ENCODE data around the gene CCDC188. TPM values are rescaled to one million over a fixed set of nuclear protein-coding genes. Genes with fewer than 3 reads are reported as not detected.

The CCDC188 gene
- not detected for total RNA-seq

GRCh38 chr22:20150381-20151275 is at the start of gene CCDC188:
TSS of gene CCDC188 (minus strand) at chr22:20151055. CDS start at chr22:20150986, 69 bp downstream.
- Histone ChIP-seq H3K4me3 (ENCODE audit: low read length) (no peak within 1 kb of the TSS), H3K9me3 (ENCODE audit: low read depth, low read length) (no peaks in the 10 kb centered on the region), H3K27me3 (ENCODE audit: insufficient read depth, low read length) (no peaks in the 10 kb centered on the region), H3K4me1 (ENCODE audit: insufficient read depth, low read length) (peaks cover 3% of the 10 kb centered on the region)

GRCh38 chr22:20199906-20200305 is 49.1 kb upstream of the CCDC188 start:
- H3K4me3 ChIP-seq (ENCODE audit: low read length): no peak overlapping the region
- no peaks in the 10 kb centered on the region for H3K4me1 ChIP-seq (ENCODE audit: insufficient read depth, low read length)
- H3K27me3 ChIP-seq (ENCODE audit: insufficient read depth, low read length): no peaks in the 10 kb centered on the region
- H3K9me3 ChIP-seq (ENCODE audit: low read depth, low read length): no peaks in the 10 kb centered on the region

GRCh38 chr22:20199413-20199842 is 48.6 kb upstream of the CCDC188 start:
- Histone ChIP-seq H3K27me3 (ENCODE audit: insufficient read depth, low read length) (no peaks in the 10 kb centered on the region), H3K4me1 (ENCODE audit: insufficient read depth, low read length) (no peaks in the 10 kb centered on the region), H3K4me3 (ENCODE audit: low read length) (no peak overlapping the region), H3K9me3 (ENCODE audit: low read depth, low read length) (no peaks in the 10 kb centered on the region)

GRCh38 chr22:20198557-20199319 is 47.9 kb upstream of the CCDC188 start:
- no peaks in the 10 kb centered on the region for H3K9me3 ChIP-seq (ENCODE audit: low read depth, low read length)
- no peaks in the 10 kb centered on the region for H3K27me3 ChIP-seq (ENCODE audit: insufficient read depth, low read length)
- no peak overlapping the region for H3K4me3 ChIP-seq (ENCODE audit: low read length)
- no peaks in the 10 kb centered on the region for H3K4me1 ChIP-seq (ENCODE audit: insufficient read depth, low read length)

DNA sequence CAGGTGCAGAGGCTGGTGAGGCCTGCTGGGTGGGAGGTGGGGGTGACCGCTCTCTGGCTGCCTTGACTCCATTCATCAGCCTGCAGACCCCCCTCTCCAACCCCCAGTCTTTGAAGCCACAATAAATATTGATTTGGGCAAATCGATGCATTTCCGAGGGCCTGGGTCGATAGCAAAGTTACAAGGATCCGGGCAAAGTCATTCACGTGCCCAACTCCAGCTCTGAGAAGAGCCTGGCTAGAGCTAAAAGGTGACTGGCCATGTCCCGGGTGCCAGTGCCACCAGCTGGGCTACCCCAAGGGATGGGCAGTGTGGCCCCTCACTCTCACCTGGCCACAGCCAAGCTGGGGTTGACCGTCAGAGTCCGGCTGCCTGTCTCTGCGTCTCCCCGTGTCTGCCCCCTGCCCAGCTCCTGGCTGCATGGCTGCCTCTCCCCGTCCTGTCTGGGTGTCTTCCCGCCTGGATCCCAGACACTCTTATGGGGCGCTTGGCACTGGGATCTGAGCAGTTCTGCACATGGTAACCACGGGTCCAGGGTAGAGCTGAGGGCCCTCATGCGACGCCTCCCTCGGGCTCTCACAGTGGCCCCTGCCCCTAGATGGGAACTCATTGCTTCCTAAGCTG is 46.7 kb upstream of the CCDC188 start:
- Histone ChIP-seq H3K27me3 (ENCODE audit: insufficient read depth, low read length) (no peaks in the 10 kb centered on the region), H3K9me3 (ENCODE audit: low read depth, low read length) (no peaks in the 10 kb centered on the region), H3K4me3 (ENCODE audit: low read length) (no peak overlapping the region), H3K4me1 (ENCODE audit: insufficient read depth, low read length) (no peaks in the 10 kb centered on the region)

DNA sequence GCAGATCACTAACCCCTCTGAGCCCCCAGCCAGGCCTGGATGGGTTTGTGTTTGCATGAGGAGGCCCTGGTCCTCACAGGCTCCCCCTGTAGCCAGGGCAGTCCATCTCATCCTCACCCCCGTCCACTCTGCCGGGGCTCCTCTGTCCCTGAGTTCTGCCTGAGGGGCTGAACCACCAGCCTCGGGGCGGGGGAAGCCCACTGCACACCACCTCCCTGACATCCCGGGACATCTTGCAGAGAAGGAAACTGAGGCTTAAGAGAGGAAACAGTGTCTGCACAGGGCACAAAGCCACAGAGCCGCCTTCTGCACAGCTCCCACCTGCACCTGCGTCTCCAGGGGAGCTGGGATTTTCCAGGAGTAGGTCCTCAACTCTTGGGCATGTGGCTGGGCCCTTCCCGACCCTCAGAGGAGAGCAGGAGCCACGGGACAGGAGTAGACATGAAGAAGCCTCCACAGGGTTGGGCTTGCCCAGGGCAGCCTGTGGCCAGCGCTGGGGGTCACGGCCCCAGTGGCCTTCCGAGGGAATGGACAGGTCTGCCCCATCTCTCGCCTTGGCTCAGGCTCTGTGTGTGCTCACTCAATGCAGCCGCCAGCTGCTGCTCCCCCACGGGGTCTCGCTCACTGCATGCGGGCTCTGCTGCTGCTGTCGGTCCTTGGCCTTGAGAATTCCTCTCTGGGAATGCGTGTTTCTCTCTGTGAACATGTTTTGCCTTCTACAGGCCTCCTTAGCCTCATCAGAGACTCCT is 45.4 kb upstream of the CCDC188 start:
- Histone ChIP-seq H3K4me3 (ENCODE audit: low read length) (no peak overlapping the region), H3K27me3 (ENCODE audit: insufficient read depth, low read length) (no peaks in the 10 kb centered on the region), H3K4me1 (ENCODE audit: insufficient read depth, low read length) (no peaks in the 10 kb centered on the region), H3K9me3 (ENCODE audit: low read depth, low read length) (no peaks in the 10 kb centered on the region)

DNA sequence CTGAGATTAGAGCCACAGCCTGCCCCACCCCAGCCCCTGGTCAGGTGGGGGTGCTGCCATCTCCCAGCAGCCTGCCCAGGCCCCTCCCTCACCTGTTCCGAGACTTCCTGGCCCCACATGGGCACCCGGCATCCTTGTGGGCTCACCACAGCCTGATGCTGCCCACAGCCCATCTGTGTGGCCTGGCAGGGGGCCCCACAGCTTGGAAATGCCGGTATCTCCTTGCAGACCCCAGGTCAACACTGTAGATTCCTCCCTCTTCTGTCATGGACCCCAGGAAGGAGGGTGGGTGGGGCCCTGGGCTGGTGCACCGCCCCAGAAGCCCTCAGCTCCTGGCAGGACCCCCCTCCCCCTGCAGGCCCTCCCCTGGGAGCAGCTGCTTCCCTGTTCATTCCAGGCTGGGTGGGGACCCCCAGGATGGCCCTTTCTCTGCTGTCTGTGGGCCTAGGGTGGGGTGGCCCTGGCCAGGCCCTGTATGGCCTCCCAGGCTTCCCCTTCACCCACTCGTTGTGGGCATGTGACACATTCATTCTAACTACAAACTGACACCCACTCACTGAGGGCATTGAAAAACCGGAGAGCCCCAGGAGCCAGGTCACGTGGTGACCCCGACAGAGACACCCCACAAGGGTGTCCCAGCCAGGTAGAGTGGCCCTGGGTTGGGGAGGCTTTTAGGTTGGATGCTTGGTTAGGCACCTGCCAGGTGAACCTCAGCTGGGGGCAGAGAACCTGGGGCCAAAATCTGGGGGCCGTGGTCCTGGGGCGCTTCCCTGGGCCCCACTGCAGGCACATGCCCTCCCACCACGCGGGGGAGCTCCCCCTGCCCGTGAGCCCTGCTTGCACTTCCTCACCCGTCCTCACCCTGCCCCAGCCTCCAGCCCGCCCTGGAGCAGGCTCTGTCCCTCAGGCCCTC is 44.1 kb upstream of the CCDC188 start:
- Histone ChIP-seq H3K27me3 (ENCODE audit: insufficient read depth, low read length) (no peaks in the 10 kb centered on the region), H3K9me3 (ENCODE audit: low read depth, low read length) (no peaks in the 10 kb centered on the region), H3K4me1 (ENCODE audit: insufficient read depth, low read length) (no peaks in the 10 kb centered on the region), H3K4me3 (ENCODE audit: low read length) (no peak overlapping the region)

- Histone ChIP-seq H3K27me3 (ENCODE audit: insufficient read depth, low read length) (no peaks in the 10 kb centered on the region), H3K4me3 (ENCODE audit: low read length) (no peak overlapping the region), H3K9me3 (ENCODE audit: low read depth, low read length) (no peaks in the 10 kb centered on the region), H3K4me1 (ENCODE audit: insufficient read depth, low read length) (no peaks in the 10 kb centered on the region)
Observed at GRCh38 chr22:20193761-20194494, 43.1 kb upstream of the CCDC188 start.

GRCh38 chr22:20192972-20193760 is 42.3 kb upstream of the CCDC188 start:
- Histone ChIP-seq H3K9me3 (ENCODE audit: low read depth, low read length) (no peaks in the 10 kb centered on the region), H3K4me3 (ENCODE audit: low read length) (no peak overlapping the region), H3K4me1 (ENCODE audit: insufficient read depth, low read length) (no peaks in the 10 kb centered on the region), H3K27me3 (ENCODE audit: insufficient read depth, low read length) (no peaks in the 10 kb centered on the region)

DNA sequence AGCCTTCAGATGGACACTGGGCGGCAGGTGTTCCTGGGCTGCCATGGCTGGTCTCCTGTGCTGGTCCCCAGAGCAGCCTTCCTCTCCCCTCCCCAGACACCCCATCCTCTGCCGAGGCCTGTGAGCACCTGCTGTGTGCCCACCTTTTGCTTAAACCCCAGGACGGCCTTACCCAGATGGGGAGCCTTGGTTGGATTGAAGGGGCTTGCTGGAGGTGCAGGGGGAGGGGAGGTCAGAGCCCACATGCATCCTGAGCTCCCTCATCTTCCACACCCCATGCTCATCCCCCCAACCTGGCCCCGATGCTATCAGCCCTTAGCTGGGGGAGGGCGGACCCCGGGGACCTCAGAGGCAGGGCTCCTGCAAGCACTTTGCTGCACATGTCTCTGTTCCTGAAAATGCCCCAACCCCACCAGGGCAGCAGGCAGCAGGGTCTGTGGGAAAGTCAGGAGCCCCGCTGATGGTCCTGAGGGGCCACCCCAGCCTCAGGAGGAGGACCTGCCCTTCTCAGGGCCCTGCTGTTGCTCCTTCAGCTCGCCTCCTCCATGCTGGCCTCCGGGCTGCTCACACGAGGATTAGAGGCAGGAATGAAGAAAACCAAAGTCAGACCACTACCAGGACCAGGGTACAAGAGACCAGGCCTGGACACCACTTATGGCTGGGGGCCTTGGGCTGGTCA is 41.6 kb upstream of the CCDC188 start:
- H3K4me3 ChIP-seq (ENCODE audit: low read length): no peak overlapping the region
- no peaks in the 10 kb centered on the region for H3K4me1 ChIP-seq (ENCODE audit: insufficient read depth, low read length)

DNA sequence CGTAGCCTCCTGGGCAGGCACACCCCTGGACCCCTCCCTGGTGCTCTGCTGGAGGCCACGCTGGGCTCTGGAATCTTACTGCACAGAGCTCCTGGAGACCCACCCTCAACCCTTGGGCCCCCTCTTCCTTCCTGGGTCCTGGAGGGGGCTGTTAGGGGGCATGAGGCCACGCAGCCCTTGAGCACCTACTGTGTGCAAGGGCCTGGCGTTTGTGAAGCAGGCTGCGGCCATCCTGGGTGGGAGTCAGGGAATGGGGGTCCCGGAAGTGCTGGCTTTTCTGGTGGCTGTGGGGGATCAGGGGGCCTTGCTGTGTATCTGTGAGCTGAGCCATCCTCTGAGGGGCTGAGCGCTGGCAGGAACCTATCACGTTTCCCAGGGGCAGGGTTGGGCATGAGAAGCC is 40.9 kb upstream of the CCDC188 start:
- H3K4me1 ChIP-seq (ENCODE audit: insufficient read depth, low read length): no peaks in the 10 kb centered on the region

More for the DNA sequence above, 41.6 kb upstream of the CCDC188 start:
- H3K9me3 ChIP-seq (ENCODE audit: low read depth, low read length): no peaks in the 10 kb centered on the region
- no peaks in the 10 kb centered on the region for H3K27me3 ChIP-seq (ENCODE audit: insufficient read depth, low read length)

GRCh38 chr22:20191000-20191515 is 40.2 kb upstream of the CCDC188 start:
- no peaks in the 10 kb centered on the region for H3K9me3 ChIP-seq (ENCODE audit: low read depth, low read length)
- no peak overlapping the region for H3K4me3 ChIP-seq (ENCODE audit: low read length)
- no peaks in the 10 kb centered on the region for H3K4me1 ChIP-seq (ENCODE audit: insufficient read depth, low read length)
- no peaks in the 10 kb centered on the region for H3K27me3 ChIP-seq (ENCODE audit: insufficient read depth, low read length)

More for the DNA sequence above, 40.9 kb upstream of the CCDC188 start:
- Histone ChIP-seq H3K27me3 (ENCODE audit: insufficient read depth, low read length) (no peaks in the 10 kb centered on the region), H3K9me3 (ENCODE audit: low read depth, low read length) (no peaks in the 10 kb centered on the region), H3K4me3 (ENCODE audit: low read length) (no peak overlapping the region)
